Uterus (tissue), 2 donors: Measurements from ENCODE around the gene PROX1.

Experiments used
- POLR2A ChIP-seq, 2 donors: fragments of 450-650 bp; IDR thresholded peaks; one replicate each; pipeline ENCODE4 v1.6.1; 2016; ENCODE audit warnings: antibody characterized with exemption in 2 of 2, mild to moderate bottlenecking in 1 of 2, moderate library complexity in 1 of 2
- TF ChIP-seq, protein P1 (sequence below), 4 experiments: fragments of 200-600 bp in 2 of 4; fragments of 450-650 bp in 2 of 4; sonication (generic) in 2 of 4; IDR thresholded peaks; one replicate each; pipeline ENCODE4 v1.5.1; 2016 to 2019; ENCODE audit warnings: antibody characterized with exemption in 4 of 4, mild to moderate bottlenecking in 2 of 4, moderate library complexity in 1 of 4

GRCh38 chr1:213997772-213998107 lies 10.0 kb downstream of the PROX1 start:
- TF ChIP-seq, protein P1, sequence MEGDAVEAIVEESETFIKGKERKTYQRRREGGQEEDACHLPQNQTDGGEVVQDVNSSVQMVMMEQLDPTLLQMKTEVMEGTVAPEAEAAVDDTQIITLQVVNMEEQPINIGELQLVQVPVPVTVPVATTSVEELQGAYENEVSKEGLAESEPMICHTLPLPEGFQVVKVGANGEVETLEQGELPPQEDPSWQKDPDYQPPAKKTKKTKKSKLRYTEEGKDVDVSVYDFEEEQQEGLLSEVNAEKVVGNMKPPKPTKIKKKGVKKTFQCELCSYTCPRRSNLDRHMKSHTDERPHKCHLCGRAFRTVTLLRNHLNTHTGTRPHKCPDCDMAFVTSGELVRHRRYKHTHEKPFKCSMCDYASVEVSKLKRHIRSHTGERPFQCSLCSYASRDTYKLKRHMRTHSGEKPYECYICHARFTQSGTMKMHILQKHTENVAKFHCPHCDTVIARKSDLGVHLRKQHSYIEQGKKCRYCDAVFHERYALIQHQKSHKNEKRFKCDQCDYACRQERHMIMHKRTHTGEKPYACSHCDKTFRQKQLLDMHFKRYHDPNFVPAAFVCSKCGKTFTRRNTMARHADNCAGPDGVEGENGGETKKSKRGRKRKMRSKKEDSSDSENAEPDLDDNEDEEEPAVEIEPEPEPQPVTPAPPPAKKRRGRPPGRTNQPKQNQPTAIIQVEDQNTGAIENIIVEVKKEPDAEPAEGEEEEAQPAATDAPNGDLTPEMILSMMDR (IDR thresholded peaks at IDR 0.05): no peak
- TF ChIP-seq POLR2A (IDR thresholded peaks at IDR 0.05): no peak
